HTERT RPE-1 (cell line): ENCODE measurements around the gene CCDC150.

ENCODE experiments used
- in situ Hi-C: fragments of 300-500 bp; cut with MboI; formaldehyde crosslinking; loops from 4 replicates; pipeline ENCODE4 v1.14.3; 2020; ENCODE audit warnings: low sequenced_read_pairs

CCDC150 gene

GRCh38 chr2:196758474-196759377, 119.2 kb downstream of the CCDC150 start:
- in situ Hi-C loops: no loop called here

GRCh38 chr2:196759378-196759706, 119.8 kb downstream of the CCDC150 start:
- in situ Hi-C loops: no loop called here

GRCh38 chr2:196767101-196767500, 127.6 kb downstream of the CCDC150 start:
- in situ Hi-C loops: no loop called here
